HG02798 (cell line): ENCODE data around the gene CDC40.
A peak's percentile ranks its signal among the peaks of the same experiment; 100 is the strongest.

Experiments
- ATAC-seq: cut with Tn5 transposase; IDR thresholded peaks from one replicate; pipeline ENCODE4 v1.9.1; 2021; ENCODE audit warnings: mild to moderate bottlenecking; ENCODE audit not compliant: unreplicated experiment, poor library complexity

Gene CDC40

GRCh38 chr6:110180228-110181008 lies at the start of gene CDC40:
Gene CDC40, plus strand, starts transcription at chr6:110180427. Its CDS starts 18 bp downstream, at chr6:110180445.
- ATAC-seq = peak; percentile 66

- no peak for ATAC-seq
These were observed 42.0 kb upstream of the CDC40 start for GRCh38 chr6:110137924-110138887.

DNA sequence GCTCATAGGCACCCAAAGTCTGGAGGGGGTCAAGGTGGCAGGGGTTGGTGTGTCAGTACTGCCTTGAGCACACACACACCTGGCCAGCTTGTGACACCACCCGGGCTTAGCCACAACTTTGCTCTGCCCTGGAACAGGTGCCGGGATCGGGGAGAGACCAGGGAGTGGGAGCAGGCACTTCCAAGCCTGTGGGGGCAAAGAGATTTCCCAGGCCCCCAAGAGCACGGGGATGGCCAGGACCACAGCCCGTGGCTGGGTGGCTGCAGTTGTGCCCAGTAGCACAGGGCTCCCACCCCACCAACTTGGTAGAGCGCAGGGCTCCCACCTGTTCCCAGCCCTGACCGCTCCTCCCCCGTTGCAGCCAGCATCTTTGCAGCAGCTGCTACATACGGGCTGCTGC lies 41.2 kb upstream of the CDC40 start:
- no peak for ATAC-seq

DNA sequence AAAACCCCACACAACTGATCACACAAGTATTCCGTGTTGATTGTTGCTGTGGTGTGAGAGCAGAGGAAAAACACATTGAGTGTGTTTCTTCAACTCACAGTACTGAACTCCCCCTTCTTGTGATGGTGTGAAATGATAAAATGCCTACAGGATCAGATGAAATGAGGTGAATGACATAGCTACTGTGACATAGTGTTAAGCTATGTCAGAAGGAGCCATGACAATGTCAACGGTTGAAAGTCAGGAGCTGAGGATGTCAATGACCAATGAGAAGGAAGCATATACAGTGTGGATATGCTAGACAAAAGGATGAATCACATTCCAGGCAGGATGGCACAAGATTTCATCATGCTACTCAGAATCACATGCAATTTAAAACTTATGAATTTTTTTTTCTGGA lies 39.6 kb upstream of the CDC40 start:
- no peak for ATAC-seq

DNA sequence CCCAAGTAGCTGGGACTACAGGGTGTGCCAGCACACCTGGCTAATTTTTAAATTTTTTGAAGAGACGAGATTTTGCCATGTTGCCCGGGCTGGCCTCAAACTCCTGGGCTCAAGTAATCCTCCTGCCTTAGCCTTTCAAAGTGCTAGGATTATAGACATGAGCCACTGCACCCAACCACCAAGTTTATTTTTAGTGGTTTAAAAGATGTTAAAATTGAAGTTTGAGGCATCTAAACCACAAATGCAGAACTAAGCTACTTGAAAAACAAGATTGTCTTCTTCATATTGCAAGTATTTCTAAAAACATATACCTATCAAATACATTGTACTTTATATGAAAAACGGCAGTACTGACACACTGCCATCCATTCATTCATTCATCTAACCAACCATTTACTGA lies 32.4 kb upstream of the CDC40 start:
- ATAC-seq = no peak

DNA sequence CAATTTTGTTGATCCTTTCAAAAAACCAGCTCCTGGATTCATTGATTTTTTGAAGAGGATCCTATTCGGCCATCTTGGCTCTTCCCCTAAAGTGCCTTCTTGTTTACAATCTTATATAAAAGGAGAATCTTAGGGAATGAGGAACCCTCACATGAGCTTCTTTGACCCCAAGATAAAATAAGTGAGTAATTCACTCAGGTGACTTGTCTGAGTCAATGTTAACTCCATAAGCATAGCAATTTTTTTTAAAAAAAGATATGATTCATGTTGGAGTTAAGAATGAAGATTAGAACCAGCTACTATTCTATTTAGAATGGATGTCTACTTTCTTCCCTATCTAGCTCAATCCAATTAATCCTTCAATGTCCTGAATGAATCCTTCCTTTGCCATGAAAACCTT lies 21.7 kb upstream of the CDC40 start:
- ATAC-seq = no peak

GRCh38 chr6:110170081-110170480 lies 10.1 kb upstream of the CDC40 start:
- no peak for ATAC-seq

GRCh38 chr6:110173506-110174132 lies 6.6 kb upstream of the CDC40 start:
- ATAC-seq = no peak

DNA sequence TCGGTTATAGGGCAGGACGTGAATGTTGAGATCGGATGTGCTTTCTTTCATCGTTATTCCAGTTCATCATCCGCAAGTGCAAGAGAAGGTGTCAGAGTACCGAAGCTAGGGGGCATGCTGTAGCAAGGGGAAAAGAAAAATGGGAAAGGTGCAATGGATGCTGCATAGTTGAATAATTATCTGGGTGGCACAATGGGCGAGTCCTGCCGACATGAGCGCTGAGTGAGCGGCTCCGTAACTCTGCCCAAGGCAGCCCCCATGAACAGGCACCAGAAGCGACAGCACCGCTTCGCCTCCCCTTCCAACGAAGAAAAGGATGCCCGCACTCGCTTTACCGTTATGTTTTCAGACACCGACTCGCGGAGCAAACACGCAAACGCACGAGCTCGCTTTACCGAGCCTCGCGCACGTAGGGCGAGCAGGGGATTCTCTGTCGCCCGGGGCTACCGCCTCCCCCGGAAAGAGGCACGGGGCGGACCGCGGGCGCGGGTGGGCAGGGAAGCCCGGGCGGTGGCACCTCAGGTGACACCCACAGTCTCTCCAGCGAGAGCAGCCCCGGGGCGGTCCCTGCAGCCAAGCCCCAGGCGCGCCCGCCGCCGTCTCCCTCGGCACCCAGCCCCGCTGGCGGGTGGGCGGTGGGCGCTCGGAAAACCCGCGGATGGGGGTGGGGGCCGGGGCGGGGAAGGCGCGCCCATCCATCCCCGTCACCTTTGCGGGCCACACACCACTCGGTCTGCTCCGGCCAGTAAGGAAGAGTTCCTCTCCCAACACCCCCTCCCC lies 1.4 kb upstream of the CDC40 start:
- ATAC-seq = peak; percentile 26

- peak; percentile 94 for ATAC-seq
These were observed 610 bp upstream of the CDC40 start, which contains the start of gene WASF1 for GRCh38 chr6:110179406-110180227. Gene WASF1, minus strand, starts transcription at chr6:110179670. Its CDS starts 52,069 bp downstream, at chr6:110127601.

DNA sequence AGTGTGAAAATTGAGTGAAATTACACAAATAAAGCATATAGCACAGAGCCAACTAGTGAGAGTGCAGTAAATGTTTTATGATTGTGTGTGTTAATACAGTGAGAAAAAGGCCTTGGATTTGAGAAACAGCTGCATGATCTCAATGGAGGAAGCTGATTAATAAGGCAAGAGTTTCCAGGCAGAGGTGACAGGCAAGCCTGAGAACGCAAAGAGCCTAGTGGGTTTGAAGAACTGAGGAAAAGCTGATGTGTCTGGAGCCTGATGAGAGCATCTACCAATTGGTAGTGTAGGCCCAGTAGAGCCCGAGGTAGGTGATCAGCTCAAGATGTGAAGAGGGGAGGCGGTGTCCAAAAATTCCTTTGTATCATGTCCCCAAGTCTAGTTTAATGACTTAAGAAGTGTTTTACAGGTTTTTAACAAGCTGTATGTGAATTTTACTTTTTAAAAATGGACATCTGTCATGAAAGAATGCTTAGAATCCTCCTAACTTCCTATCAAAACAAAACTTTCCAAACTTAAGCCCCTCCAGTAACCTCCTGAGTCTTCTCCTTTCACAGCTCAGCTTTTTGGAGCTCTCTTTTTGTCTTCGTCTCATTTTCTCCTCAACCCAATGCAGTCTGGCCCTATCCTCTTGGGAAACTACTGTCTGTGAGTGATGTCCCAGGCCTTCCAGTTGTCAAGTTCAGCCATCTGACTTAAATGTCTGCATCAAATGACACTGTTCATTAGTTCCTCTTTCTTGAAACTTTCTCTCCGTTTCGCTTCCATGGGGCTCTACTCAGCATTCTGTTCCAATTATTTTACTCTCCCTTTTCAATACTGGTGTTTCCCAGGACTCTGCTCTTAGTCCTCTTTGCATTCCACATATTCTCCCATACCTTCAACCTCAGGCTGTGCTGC lies 1.2 kb downstream of the CDC40 start:
- no peak for ATAC-seq

- no peak for ATAC-seq
These were observed 3.2 kb downstream of the CDC40 start for GRCh38 chr6:110183292-110183885.

DNA sequence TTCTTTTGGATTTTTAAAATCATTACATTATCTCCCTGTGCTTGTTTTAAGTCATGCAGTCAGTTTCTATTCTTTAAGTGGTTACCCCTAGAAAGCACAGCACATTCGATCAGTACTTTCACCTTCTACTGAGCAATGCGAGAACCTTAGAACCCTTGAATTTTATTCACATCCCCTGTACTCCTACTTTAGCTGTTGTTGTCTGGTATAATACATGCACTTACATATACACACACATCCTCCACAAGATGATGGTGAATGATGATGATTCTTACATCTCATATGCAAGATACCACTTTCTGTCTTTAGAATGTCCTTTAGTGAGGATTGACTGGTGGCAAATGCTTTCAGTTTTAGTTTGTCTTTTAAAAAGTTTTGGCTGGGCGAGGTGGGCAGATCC lies 5.7 kb downstream of the CDC40 start:
- peak; percentile 71 for ATAC-seq

DNA sequence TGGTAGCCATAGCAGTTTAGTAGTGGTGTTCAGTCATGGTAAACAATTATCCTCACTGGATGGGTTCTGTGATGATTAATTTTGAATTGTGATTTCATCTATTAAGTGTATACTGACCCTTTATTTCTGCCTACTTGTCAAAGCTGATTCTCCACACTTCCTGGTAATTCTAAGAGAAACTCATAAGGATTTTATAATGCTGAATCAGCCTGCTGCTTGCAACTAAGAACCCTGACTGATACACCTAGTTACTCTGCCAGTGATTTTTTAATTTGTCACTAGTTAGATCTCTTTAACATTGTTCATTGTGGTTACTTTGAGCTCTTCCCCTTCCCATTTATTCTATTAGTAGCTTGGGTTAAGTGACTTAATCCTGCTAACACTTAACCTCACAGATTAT lies 8.6 kb downstream of the CDC40 start:
- no peak for ATAC-seq

- no peak for ATAC-seq
These were observed 10.5 kb downstream of the CDC40 start for GRCh38 chr6:110190726-110191125.

GRCh38 chr6:110191477-110191876 lies 11.2 kb downstream of the CDC40 start:
- ATAC-seq = no peak

DNA sequence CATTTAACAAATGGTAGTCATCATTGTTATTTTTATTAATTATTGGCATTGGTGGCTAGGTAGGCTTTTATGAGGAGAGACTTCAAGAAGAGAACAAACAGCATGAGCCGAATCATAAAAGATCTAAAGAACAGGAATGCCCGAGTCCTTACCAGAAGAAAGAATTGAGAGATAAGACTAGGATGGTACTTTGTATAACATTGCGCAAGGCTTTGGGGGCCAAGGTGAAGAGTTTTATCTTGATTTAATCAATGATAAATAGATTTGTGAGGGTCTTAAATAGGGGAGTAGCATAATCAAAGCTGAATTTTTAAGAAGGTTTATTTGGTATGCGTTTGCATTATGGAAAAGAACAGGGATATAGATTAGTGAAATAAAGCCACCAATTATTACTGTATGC lies 15.4 kb downstream of the CDC40 start:
- no peak for ATAC-seq

DNA sequence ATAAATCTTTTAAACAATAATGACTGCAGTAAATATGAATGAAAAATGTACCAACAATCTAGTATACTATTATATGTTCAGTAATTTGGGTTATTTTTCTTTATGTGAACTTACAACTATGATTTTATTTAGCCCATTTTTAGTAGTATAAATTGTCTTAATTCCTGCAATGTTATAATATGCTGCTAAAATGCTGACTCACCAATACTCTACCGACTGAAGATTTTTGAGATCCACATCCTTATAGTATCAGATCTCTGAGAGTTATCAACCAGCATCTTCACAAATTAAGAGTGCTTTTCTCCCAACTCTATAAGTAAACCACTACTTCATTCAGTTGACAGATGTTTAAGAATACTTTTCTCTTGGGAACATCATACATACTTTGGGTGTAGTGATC lies 16.6 kb downstream of the CDC40 start:
- no peak for ATAC-seq
